Thoracic aorta (tissue), 2 donors: ENCODE data around the gene TAS2R38. TPM values are rescaled to one million over a fixed set of nuclear protein-coding genes. Genes with fewer than 3 reads are reported as not detected.

ENCODE experiments used
- ATAC-seq: fragments of 150-250 bp; one replicate; pipeline ENCODE4 v1.8.0; 2017; ENCODE audit warnings: low read depth; ENCODE audit not compliant: insufficient number of reproducible peaks, low FRiP score
- DNase-seq: peaks from one replicate; pipeline ENCODE4 v3.0.0-alpha.2; 2020; ENCODE audit warnings: low spot score
- H3K27ac ChIP-seq, 2 donors: fragments of 200-600 bp; sonication (generic); 1 replicate in 1 of 2; 2 replicates in 1 of 2; pipeline ENCODE4 v1.5.1; 2016; ENCODE audit warnings: mild to moderate bottlenecking in 2 of 2, moderate library complexity in 2 of 2
- H3K27me3 ChIP-seq: fragments of 200-600 bp; sonication (generic); replicated peaks from 2 replicates; pipeline ENCODE4 v1.6.0; 2016; ENCODE audit warnings: mild to moderate bottlenecking; ENCODE audit not compliant: insufficient read depth
- H3K36me3 ChIP-seq: fragments of 200-600 bp; sonication (generic); one replicate; pipeline ENCODE4 v1.5.1; 2016
- H3K4me1 ChIP-seq, 2 donors: fragments of 200-600 bp; sonication (generic); 1 replicate in 1 of 2; 2 replicates in 1 of 2; pipeline versions ENCODE4 v1.5.1 to v1.6.0; 2016; ENCODE audit warnings: low read depth in 2 of 2, mild to moderate bottlenecking in 1 of 2; ENCODE audit not compliant: control insufficient read depth in 1 of 2
- H3K4me3 ChIP-seq: fragments of 200-600 bp; sonication (generic); 2 replicates; pipeline ENCODE4 v1.5.1; 2016; ENCODE audit warnings: mild to moderate bottlenecking
- H3K9me3 ChIP-seq: fragments of 200-600 bp; sonication (generic); 2 replicates; pipeline ENCODE4 v1.5.1; 2016
- total RNA-seq, 2 donors: library from RNA; depleted of rRNA; stranded (reverse); fragments of >200 nt; gene quantifications; one replicate each; pipeline versions ENCODE4 v1.1.0 to v1.2.3, GENCODE V29; 2016
- TF ChIP-seq, protein P1 (sequence below): fragments of 200-600 bp; sonication (generic); IDR thresholded peaks from one replicate; pipeline ENCODE4 v1.5.1; 2019; ENCODE audit warnings: antibody characterized with exemption

TAS2R38 gene
- total RNA-seq, 2 donors from 2014 or later: not detected

DNA sequence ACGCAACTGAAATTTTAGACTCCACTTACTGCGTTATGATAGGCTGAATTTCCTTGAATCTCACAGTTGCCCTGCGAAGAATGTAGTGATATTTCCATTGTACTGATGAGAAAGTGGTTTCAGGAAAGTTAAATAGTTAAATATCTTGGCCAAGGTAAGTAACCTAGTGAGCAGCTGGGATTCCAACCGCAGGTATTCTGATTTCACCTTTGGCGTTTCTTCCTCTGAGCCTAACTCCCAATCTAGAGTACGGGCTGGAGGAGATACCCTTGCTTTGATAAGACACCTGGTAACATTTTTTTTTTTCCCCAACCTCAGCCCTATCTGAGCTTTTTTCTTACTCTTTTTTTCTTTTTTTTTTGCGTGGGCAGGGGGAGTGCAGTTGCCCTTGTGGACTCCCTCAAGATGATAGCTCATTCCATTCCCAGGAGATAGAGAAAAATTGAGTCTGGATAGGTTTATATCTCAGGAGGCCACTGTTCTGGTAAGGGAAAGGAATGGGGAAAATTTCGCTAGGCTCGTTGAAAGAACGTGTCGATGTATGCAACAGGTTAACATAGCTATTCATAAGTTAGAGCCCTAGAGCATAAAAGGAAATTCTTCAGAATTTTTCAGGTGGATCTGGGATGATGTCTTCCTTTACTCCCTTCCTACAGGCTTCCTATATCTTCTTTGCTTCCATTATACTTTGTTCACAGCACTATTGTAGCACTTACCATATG is 3.1 kb upstream of the TAS2R38 start:
- Histone ChIP-seq H3K9me3 (no peaks in the 10 kb centered on the region), H3K36me3 (no peaks in the 10 kb centered on the region), H3K4me3 (no peak overlapping the region), H3K27me3 (no peaks in the 10 kb centered on the region), H3K4me1 (no peaks in the 10 kb centered on the region), H3K27ac (no peak overlapping the region)
- TF ChIP-seq, protein P1, sequence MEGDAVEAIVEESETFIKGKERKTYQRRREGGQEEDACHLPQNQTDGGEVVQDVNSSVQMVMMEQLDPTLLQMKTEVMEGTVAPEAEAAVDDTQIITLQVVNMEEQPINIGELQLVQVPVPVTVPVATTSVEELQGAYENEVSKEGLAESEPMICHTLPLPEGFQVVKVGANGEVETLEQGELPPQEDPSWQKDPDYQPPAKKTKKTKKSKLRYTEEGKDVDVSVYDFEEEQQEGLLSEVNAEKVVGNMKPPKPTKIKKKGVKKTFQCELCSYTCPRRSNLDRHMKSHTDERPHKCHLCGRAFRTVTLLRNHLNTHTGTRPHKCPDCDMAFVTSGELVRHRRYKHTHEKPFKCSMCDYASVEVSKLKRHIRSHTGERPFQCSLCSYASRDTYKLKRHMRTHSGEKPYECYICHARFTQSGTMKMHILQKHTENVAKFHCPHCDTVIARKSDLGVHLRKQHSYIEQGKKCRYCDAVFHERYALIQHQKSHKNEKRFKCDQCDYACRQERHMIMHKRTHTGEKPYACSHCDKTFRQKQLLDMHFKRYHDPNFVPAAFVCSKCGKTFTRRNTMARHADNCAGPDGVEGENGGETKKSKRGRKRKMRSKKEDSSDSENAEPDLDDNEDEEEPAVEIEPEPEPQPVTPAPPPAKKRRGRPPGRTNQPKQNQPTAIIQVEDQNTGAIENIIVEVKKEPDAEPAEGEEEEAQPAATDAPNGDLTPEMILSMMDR: no peak
- no peak for ATAC-seq
- DNase-seq: no peak

DNA sequence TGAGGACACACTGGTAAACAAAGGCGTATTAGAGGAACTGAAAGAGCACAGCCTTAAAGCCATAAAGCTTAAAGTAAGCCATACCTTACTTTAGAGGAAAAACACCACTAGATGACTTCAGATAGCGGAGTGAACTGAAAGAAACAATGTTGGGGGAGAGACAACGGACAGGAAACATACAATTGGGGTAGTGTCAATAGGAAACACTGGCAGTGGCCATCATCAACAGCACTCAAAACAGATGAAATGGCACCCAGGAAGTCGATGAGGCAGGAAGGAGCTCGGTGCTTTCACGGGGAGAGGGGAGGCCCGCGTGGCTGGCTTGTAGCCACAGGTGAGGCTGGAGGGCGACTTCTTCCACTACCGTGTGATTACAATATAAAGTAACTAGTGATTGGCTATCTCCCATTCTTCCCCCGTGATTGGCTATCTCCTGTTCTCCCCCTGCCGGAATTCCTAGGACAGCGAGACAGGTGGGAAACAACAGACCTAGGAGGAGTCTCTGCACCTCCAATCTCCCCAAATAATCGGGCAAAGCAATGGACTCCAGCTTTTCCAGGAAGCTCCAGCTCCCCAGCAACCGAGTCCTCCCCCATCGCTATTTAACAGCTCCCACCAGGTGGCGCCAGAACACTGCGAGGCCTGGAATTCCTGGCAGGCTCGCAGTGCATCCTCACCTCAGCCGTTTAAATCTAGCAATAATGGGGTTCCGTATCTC is 2.4 kb upstream of the TAS2R38 start:
- DNase-seq: no peak
- ATAC-seq: peak; percentile 11
- Histone ChIP-seq H3K9me3 (no peaks in the 10 kb centered on the region), H3K4me3 (peak overlapping the region; percentile 67), H3K36me3 (no peaks in the 10 kb centered on the region), H3K27me3 (no peaks in the 10 kb centered on the region), H3K4me1 (no peaks in the 10 kb centered on the region), H3K27ac (no peak overlapping the region)
- TF ChIP-seq, protein P1: peak; percentile 82

DNA sequence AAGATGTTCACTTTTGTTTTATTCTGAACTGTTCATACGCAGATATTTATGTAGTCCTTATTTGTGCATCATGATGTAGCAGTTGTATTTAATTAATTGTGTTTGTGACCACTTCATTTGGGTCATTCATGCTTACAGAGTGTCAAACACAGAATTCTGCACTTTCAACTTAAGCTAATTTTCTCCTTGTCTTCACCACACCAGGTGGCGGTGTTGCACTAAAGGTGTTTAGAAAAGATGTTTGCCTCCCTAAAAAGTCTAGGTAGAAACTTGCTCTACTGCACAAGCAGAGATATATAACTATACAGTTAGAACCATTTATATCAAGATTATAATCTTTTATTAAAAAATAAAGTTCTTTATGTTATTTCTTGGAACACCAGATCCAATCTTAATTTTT is 1.3 kb upstream of the TAS2R38 start:
- TF ChIP-seq, protein P1: no peak
- no peaks in the 10 kb centered on the region for H3K4me1 ChIP-seq
- ATAC-seq: no peak
- no peak overlapping the region for H3K4me3 ChIP-seq
- H3K27ac ChIP-seq: no peak overlapping the region
- H3K9me3 ChIP-seq: no peaks in the 10 kb centered on the region
- no peak for DNase-seq
- no peaks in the 10 kb centered on the region for H3K27me3 ChIP-seq
- no peaks in the 10 kb centered on the region for H3K36me3 ChIP-seq

DNA sequence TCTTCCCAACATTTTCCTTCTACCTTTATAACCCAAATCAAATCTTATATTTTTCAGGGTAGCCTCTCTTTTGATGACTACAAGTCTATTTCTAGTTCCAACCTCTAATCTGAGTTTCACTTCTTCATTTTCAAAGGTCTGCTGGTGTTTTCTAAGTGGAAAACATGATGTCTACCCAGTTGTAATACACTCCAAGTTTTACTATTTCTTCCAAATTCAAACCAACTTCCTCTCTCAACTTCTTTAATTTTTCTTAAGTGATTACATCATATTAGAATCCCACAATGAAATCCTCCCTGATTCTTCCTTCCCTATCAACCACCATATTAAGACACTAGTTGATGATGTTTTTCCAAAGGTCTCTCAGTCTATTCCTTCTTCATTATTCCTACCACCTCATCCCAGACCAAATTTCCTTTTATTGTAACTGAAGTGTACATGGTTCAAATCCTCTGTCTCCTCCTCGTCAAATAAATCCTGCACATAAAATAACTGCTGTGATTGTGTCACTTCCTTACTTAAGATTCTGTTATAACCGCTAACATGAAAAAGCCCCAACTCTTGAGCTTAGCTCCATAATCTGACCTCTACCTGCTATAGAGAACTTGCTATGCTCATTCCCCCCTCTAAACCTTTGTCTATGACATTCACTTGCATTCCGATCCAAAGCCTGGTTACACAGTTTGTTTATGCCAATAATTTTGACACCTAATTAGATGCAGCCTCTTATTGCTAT is 12.7 kb downstream of the TAS2R38 start:
- no peak for DNase-seq
- H3K36me3 ChIP-seq: no peaks in the 10 kb centered on the region
- ATAC-seq: no peak
- no peaks in the 10 kb centered on the region for H3K4me1 ChIP-seq
- H3K27me3 ChIP-seq: no peaks in the 10 kb centered on the region
- no peak overlapping the region for H3K4me3 ChIP-seq
- H3K27ac ChIP-seq: no peak overlapping the region
- H3K9me3 ChIP-seq: no peaks in the 10 kb centered on the region
- TF ChIP-seq, protein P1: no peak

DNA sequence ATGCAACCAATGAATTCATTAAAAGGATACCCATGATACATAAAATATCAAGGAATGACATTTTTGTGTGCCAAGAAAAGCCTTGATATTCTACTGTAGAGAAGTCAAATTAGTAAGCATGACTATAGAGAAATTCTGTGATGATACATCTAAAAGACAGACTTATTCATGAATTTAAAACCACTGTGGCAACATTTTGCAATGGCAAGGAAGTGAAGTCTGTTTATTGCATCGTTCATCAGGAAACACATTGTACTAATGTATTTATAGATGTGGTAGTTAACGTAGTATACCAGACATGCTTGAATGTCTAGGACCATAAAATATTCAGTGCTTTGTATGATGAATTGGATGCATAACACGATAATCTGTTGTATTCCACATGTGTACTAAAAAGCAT is 17.5 kb downstream of the TAS2R38 start:
- no peaks in the 10 kb centered on the region for H3K36me3 ChIP-seq
- H3K4me1 ChIP-seq: no peaks in the 10 kb centered on the region
- H3K27ac ChIP-seq: no peak overlapping the region
- no peak overlapping the region for H3K4me3 ChIP-seq
- DNase-seq (no peak), ATAC-seq (no peak)
- TF ChIP-seq, protein P1: no peak
- H3K9me3 ChIP-seq: no peaks in the 10 kb centered on the region
- H3K27me3 ChIP-seq: no peaks in the 10 kb centered on the region
